ENCODE measurements around the gene POC1A. TPM values are rescaled to one million over a fixed set of nuclear protein-coding genes. Genes with fewer than 3 reads are reported as not detected.

Gene POC1A
- total RNA-seq, 1 donor from 2014 or later, result 9.4 TPM

- H3K27me3 Mint-ChIP-seq (ENCODE audit: low read depth), result no peaks in the 10 kb centered on the region
- no peak for TF ChIP-seq CTCF (IDR thresholded peaks at IDR 0.05; ENCODE audit: unreplicated experiment)
- H3K4me1 Mint-ChIP-seq, result peaks cover 33% of the 10 kb centered on the region
- no peak for DNase-seq (ENCODE audit: low spot score in 2 of 2, unreplicated experiment in 2 of 2)
- no peaks in the 10 kb centered on the region for H3K9me3 Mint-ChIP-seq
- H3K36me3 Mint-ChIP-seq, result no peaks in the 10 kb centered on the region
- H3K4me3 Mint-ChIP-seq, result no peak overlapping the region
- H3K27ac Mint-ChIP-seq, result peak overlapping the region; percentile 67
These were observed 75.3 kb downstream of the POC1A start for GRCh38 chr3:52078781-52079560.

GRCh38 chr3:52077925-52078324 lies 76.3 kb downstream of the POC1A start:
- Mint-ChIP-seq H3K9me3 (no peaks in the 10 kb centered on the region), H3K27me3 (ENCODE audit: low read depth) (no peaks in the 10 kb centered on the region), H3K36me3 (no peaks in the 10 kb centered on the region), H3K4me1 (peaks cover 33% of the 10 kb centered on the region), H3K27ac (peak overlapping the region; percentile 97), H3K4me3 (no peak overlapping the region)
- DNase-seq (ENCODE audit: low spot score in 2 of 2, unreplicated experiment in 2 of 2), result no peak
- no peak for TF ChIP-seq CTCF (IDR thresholded peaks at IDR 0.05; ENCODE audit: unreplicated experiment)

GRCh38 chr3:52076896-52077780 lies 77.1 kb downstream of the POC1A start:
- H3K9me3 Mint-ChIP-seq, result no peaks in the 10 kb centered on the region
- DNase-seq (ENCODE audit: low spot score in 2 of 2, unreplicated experiment in 2 of 2), result peak; percentile 44 to 65
- no peak for TF ChIP-seq CTCF (IDR thresholded peaks at IDR 0.05; ENCODE audit: unreplicated experiment)
- peaks cover 36% of the 10 kb centered on the region for H3K4me1 Mint-ChIP-seq
- no peaks in the 10 kb centered on the region for H3K27me3 Mint-ChIP-seq (ENCODE audit: low read depth)
- H3K4me3 Mint-ChIP-seq, result no peak overlapping the region
- no peaks in the 10 kb centered on the region for H3K36me3 Mint-ChIP-seq
- H3K27ac Mint-ChIP-seq, result peak overlapping the region; percentile 97

GRCh38 chr3:52073490-52073889 lies 80.7 kb downstream of the POC1A start:
- Mint-ChIP-seq H3K4me1 (peaks cover 53% of the 10 kb centered on the region), H3K4me3 (no peak overlapping the region), H3K9me3 (no peaks in the 10 kb centered on the region), H3K27ac (no peak overlapping the region), H3K27me3 (ENCODE audit: low read depth) (no peaks in the 10 kb centered on the region), H3K36me3 (no peaks in the 10 kb centered on the region)
- no peak for DNase-seq (ENCODE audit: low spot score in 2 of 2, unreplicated experiment in 2 of 2)
- no peak for TF ChIP-seq CTCF (IDR thresholded peaks at IDR 0.05; ENCODE audit: unreplicated experiment)

- H3K4me3 Mint-ChIP-seq, result no peak overlapping the region
- H3K4me1 Mint-ChIP-seq, result peaks cover 56% of the 10 kb centered on the region
- H3K36me3 Mint-ChIP-seq, result no peaks in the 10 kb centered on the region
- no peak for TF ChIP-seq CTCF (IDR thresholded peaks at IDR 0.05; ENCODE audit: unreplicated experiment)
- H3K9me3 Mint-ChIP-seq, result no peaks in the 10 kb centered on the region
- H3K27me3 Mint-ChIP-seq (ENCODE audit: low read depth), result no peaks in the 10 kb centered on the region
- DNase-seq (ENCODE audit: low spot score in 2 of 2, unreplicated experiment in 2 of 2), result no peak
- H3K27ac Mint-ChIP-seq, result no peak overlapping the region
These were observed 81.8 kb downstream of the POC1A start for GRCh38 chr3:52072471-52072870.

Measured in mesothelial cell of epicardium (in vitro differentiated cells).